ENCODE results near the gene PRKAR1B.

- TF ChIP-seq CTCF (conservative IDR thresholded peaks at IDR 0.05) (no peak), ZFX (IDR thresholded peaks at IDR 0.05) (no peak)
Measured at GRCh38 chr7:628826-629225, 98.3 kb downstream of the PRKAR1B start.

Measured in C4-2B (cell line).